ENCODE measurements around the gene CCDC107.

The CCDC107 gene

GRCh38 chr9:35664531-35665470, 6.7 kb downstream of the CCDC107 start, which contains the start of gene ARHGEF39:
Gene ARHGEF39, minus strand, starts transcription at chr9:35665195. Its CDS starts 26 bp downstream, at chr9:35665169.
- peaks cover 35% of the 10 kb centered on the region for H3K36me3 Mint-ChIP-seq (ENCODE audit: low read depth)
- peaks cover 56% of the 10 kb centered on the region for H3K4me1 Mint-ChIP-seq (ENCODE audit: low read depth)
- H3K4me3 Mint-ChIP-seq, result peak within 1 kb of the TSS; percentile 83
- peak; percentile 83 for DNase-seq
- no peaks in the 10 kb centered on the region for H3K27me3 Mint-ChIP-seq
- peak within 1 kb of the TSS; percentile 72 for H3K27ac Mint-ChIP-seq
- H3K9me3 Mint-ChIP-seq, result no peaks in the 10 kb centered on the region

- Mint-ChIP-seq H3K36me3 (ENCODE audit: low read depth) (peaks cover 29% of the 10 kb centered on the region), H3K4me3 (peak overlapping the region; percentile 83), H3K4me1 (ENCODE audit: low read depth) (peaks cover 50% of the 10 kb centered on the region), H3K9me3 (no peaks in the 10 kb centered on the region), H3K27me3 (no peaks in the 10 kb centered on the region), H3K27ac (peak overlapping the region; percentile 72)
- DNase-seq, result no peak
Measured at GRCh38 chr9:35665471-35665818, 7.4 kb downstream of the CCDC107 start.

- no peak for DNase-seq
- Mint-ChIP-seq H3K27me3 (no peaks in the 10 kb centered on the region), H3K27ac (no peak overlapping the region), H3K4me1 (ENCODE audit: low read depth) (peaks cover 44% of the 10 kb centered on the region), H3K4me3 (peak overlapping the region; percentile 83), H3K9me3 (no peaks in the 10 kb centered on the region), H3K36me3 (ENCODE audit: low read depth) (peaks cover 23% of the 10 kb centered on the region)
Measured at GRCh38 chr9:35666045-35666444, 8.0 kb downstream of the CCDC107 start.

GRCh38 chr9:35666549-35666948, 8.5 kb downstream of the CCDC107 start:
- no peak overlapping the region for H3K27ac Mint-ChIP-seq
- H3K4me3 Mint-ChIP-seq, result no peak overlapping the region
- H3K36me3 Mint-ChIP-seq (ENCODE audit: low read depth), result peaks cover 19% of the 10 kb centered on the region

GRCh38 chr9:35667939-35668338, 9.8 kb downstream of the CCDC107 start:
- Mint-ChIP-seq H3K4me1 (ENCODE audit: low read depth) (peaks cover 27% of the 10 kb centered on the region), H3K27ac (no peak overlapping the region), H3K4me3 (no peak overlapping the region), H3K36me3 (ENCODE audit: low read depth) (peaks cover 5% of the 10 kb centered on the region), H3K9me3 (no peaks in the 10 kb centered on the region), H3K27me3 (no peaks in the 10 kb centered on the region)
- DNase-seq, result no peak

More at GRCh38 chr9:35666549-35666948, 8.5 kb downstream of the CCDC107 start:
- Mint-ChIP-seq H3K4me1 (ENCODE audit: low read depth) (peaks cover 40% of the 10 kb centered on the region), H3K9me3 (no peaks in the 10 kb centered on the region), H3K27me3 (no peaks in the 10 kb centered on the region)
- no peak for DNase-seq

GRCh38 chr9:35669331-35670145, 11.4 kb downstream of the CCDC107 start:
- H3K36me3 Mint-ChIP-seq (ENCODE audit: low read depth), result no peaks in the 10 kb centered on the region
- no peak for DNase-seq
- peaks cover 3% of the 10 kb centered on the region for H3K27me3 Mint-ChIP-seq
- H3K4me3 Mint-ChIP-seq, result no peak overlapping the region
- no peaks in the 10 kb centered on the region for H3K9me3 Mint-ChIP-seq
- no peak overlapping the region for H3K27ac Mint-ChIP-seq
- H3K4me1 Mint-ChIP-seq (ENCODE audit: low read depth), result peaks cover 14% of the 10 kb centered on the region

GRCh38 chr9:35673132-35674024, 15.3 kb downstream of the CCDC107 start, which contains the start of gene CA9:
Gene CA9, plus strand, starts transcription at chr9:35673928. Its CDS starts 32 bp downstream, at chr9:35673960.
- H3K9me3 Mint-ChIP-seq, result no peaks in the 10 kb centered on the region
- H3K4me3 Mint-ChIP-seq, result peak within 1 kb of the TSS; percentile 1
- no peak for DNase-seq
- H3K27me3 Mint-ChIP-seq, result peaks cover 10% of the 10 kb centered on the region
- no peaks in the 10 kb centered on the region for H3K36me3 Mint-ChIP-seq (ENCODE audit: low read depth)
- H3K4me1 Mint-ChIP-seq (ENCODE audit: low read depth), result peaks cover 15% of the 10 kb centered on the region
- H3K27ac Mint-ChIP-seq, result no peak within 1 kb of the TSS

- Mint-ChIP-seq H3K9me3 (no peaks in the 10 kb centered on the region), H3K27ac (no peak overlapping the region), H3K27me3 (peaks cover 10% of the 10 kb centered on the region), H3K4me3 (no peak overlapping the region), H3K4me1 (ENCODE audit: low read depth) (peaks cover 15% of the 10 kb centered on the region), H3K36me3 (ENCODE audit: low read depth) (no peaks in the 10 kb centered on the region)
- DNase-seq, result no peak
Measured at GRCh38 chr9:35674025-35674361, 15.9 kb downstream of the CCDC107 start.

- no peak for DNase-seq
- peaks cover 15% of the 10 kb centered on the region for H3K4me1 Mint-ChIP-seq (ENCODE audit: low read depth)
- no peaks in the 10 kb centered on the region for H3K9me3 Mint-ChIP-seq
- peak overlapping the region; percentile 65 for H3K4me3 Mint-ChIP-seq
- no peaks in the 10 kb centered on the region for H3K36me3 Mint-ChIP-seq (ENCODE audit: low read depth)
- peaks cover 10% of the 10 kb centered on the region for H3K27me3 Mint-ChIP-seq
- H3K27ac Mint-ChIP-seq, result no peak overlapping the region
Measured at GRCh38 chr9:35675204-35675603, 17.1 kb downstream of the CCDC107 start.

GRCh38 chr9:35675732-35676392, 17.8 kb downstream of the CCDC107 start:
- peaks cover 15% of the 10 kb centered on the region for H3K4me1 Mint-ChIP-seq (ENCODE audit: low read depth)
- H3K27me3 Mint-ChIP-seq, result peaks cover 10% of the 10 kb centered on the region
- no peaks in the 10 kb centered on the region for H3K9me3 Mint-ChIP-seq
- H3K4me3 Mint-ChIP-seq, result peak overlapping the region; percentile 65
- H3K27ac Mint-ChIP-seq, result no peak overlapping the region
- no peaks in the 10 kb centered on the region for H3K36me3 Mint-ChIP-seq (ENCODE audit: low read depth)
- peak; percentile 68 for DNase-seq

GRCh38 chr9:35679091-35679490, 21.0 kb downstream of the CCDC107 start:
- Mint-ChIP-seq H3K9me3 (no peaks in the 10 kb centered on the region), H3K4me1 (ENCODE audit: low read depth) (peaks cover 15% of the 10 kb centered on the region), H3K27me3 (peaks cover 10% of the 10 kb centered on the region), H3K27ac (no peak overlapping the region), H3K36me3 (ENCODE audit: low read depth) (no peaks in the 10 kb centered on the region), H3K4me3 (no peak overlapping the region)
- no peak for DNase-seq

- Mint-ChIP-seq H3K9me3 (no peaks in the 10 kb centered on the region), H3K36me3 (ENCODE audit: low read depth) (no peaks in the 10 kb centered on the region), H3K27me3 (peaks cover 5% of the 10 kb centered on the region), H3K4me1 (ENCODE audit: low read depth) (peaks cover 11% of the 10 kb centered on the region), H3K27ac (no peak overlapping the region), H3K4me3 (no peak overlapping the region)
- DNase-seq, result no peak
Measured at GRCh38 chr9:35679766-35680330, 21.8 kb downstream of the CCDC107 start.

- DNase-seq, result no peak
- H3K9me3 Mint-ChIP-seq, result no peaks in the 10 kb centered on the region
- H3K36me3 Mint-ChIP-seq (ENCODE audit: low read depth), result no peaks in the 10 kb centered on the region
- H3K4me3 Mint-ChIP-seq, result no peak overlapping the region
- no peak overlapping the region for H3K27ac Mint-ChIP-seq
- H3K4me1 Mint-ChIP-seq (ENCODE audit: low read depth), result peaks cover 8% of the 10 kb centered on the region
- peaks cover 5% of the 10 kb centered on the region for H3K27me3 Mint-ChIP-seq
Measured at GRCh38 chr9:35680331-35681105, 22.4 kb downstream of the CCDC107 start.

All from activated T-cell treated with anti-CD3 and anti-CD28 coated beads, Interleukin-2, amount 50 U/mL, for 24 hours (primary cell).